K562 (cell line): Measurements from ENCODE around the gene SIGLEC11.
"Not testable (repeated sequence)": the region's sequence is repeated elsewhere in the genome, so short reads cannot be mapped to it uniquely, and the experiment has no call there.

ENCODE experiments used
- HMGN3 ChIP-seq: IDR thresholded peaks from 2 replicates; pipeline ENCODE4 v1.6.1; 2011; ENCODE audit warnings: borderline replicate concordance, low read depth, mild to moderate bottlenecking, mixed read lengths, low read length; ENCODE audit not compliant: insufficient read length; ENCODE audit errors: extremely low read depth
- JUND ChIP-seq, 2 experiments: IDR thresholded peaks; 2 replicates in 1 of 2; 3 replicates in 1 of 2; pipeline ENCODE4 v1.6.1; 2011; ENCODE audit warnings: borderline replicate concordance in 2 of 2, low read depth in 2 of 2, low read length in 2 of 2, improper control_type of control experiment in 1 of 2, missing biosample characterization in 1 of 2, missing genetic modification characterization in 1 of 2, missing genetic modification reagents in 1 of 2
- MCM3 ChIP-seq: fragments of 450-650 bp; IDR thresholded peaks from 2 replicates; pipeline ENCODE4 v1.6.1; 2016
- MYC ChIP-seq, 2 experiments: fragments of 250-450 bp in 1 of 2; sonication (Bioruptor Pico) in 1 of 2; IDR thresholded peaks; 2 replicates each; pipeline versions ENCODE4 v1.5.1 to v1.6.1; 2012 to 2021; ENCODE audit warnings: low read depth in 2 of 2, borderline replicate concordance in 1 of 2, improper control_type of control experiment in 1 of 2, low read length in 1 of 2, mild to moderate bottlenecking in 1 of 2, moderate library complexity in 1 of 2
- SIN3B ChIP-seq: fragments of 450-650 bp; IDR thresholded peaks from 2 replicates; pipeline ENCODE4 v1.6.1; 2017; ENCODE audit warnings: low read depth, mild to moderate bottlenecking, moderate library complexity
- SPI1 ChIP-seq: IDR thresholded peaks from 2 replicates; pipeline ENCODE4 v1.6.1; 2011; ENCODE audit warnings: low read depth, low read length, control low read depth, borderline replicate concordance
- U2AF1 ChIP-seq: fragments of 200-400 bp; formaldehyde crosslinking; optimal IDR thresholded peaks from 2 replicates; pipeline ENCODE3; 2017; ENCODE audit warnings: mild to moderate bottlenecking, low read depth, low read length, moderate library complexity
- XRCC3 ChIP-seq: fragments of 450-650 bp; IDR thresholded peaks from 2 replicates; pipeline ENCODE4 v1.6.1; 2017; ENCODE audit warnings: mild to moderate bottlenecking, moderate library complexity
- ZNF668 ChIP-seq: fragments of 250-450 bp; sonication (Bioruptor Pico); IDR thresholded peaks from 2 replicates; pipeline ENCODE4 v1.8.0; 2022; ENCODE audit warnings: mild to moderate bottlenecking, inconsistent platforms
- ZNF699 ChIP-seq: fragments of 250-450 bp; sonication (Bioruptor Pico); IDR thresholded peaks from 2 replicates; pipeline ENCODE4 v1.8.0; 2021; ENCODE audit warnings: mild to moderate bottlenecking, moderate library complexity; ENCODE audit not compliant: insufficient replicate concordance
- TF ChIP-seq, protein P1 (sequence below), 3 experiments: IDR thresholded peaks in 2 of 3; conservative IDR thresholded peaks in 1 of 3; 2 replicates each; pipeline ENCODE4 v1.5.1; 2011 to 2012; ENCODE audit warnings: low read length in 3 of 3, mild to moderate bottlenecking in 3 of 3, control low read depth in 2 of 3, improper control_type of control experiment in 1 of 3, inconsistent platforms in 1 of 3, low read depth in 1 of 3, mixed read lengths in 1 of 3, moderate library complexity in 1 of 3; ENCODE audit not compliant: insufficient read depth in 2 of 3
- TF ChIP-seq, protein P2 (sequence below): fragments of 250-450 bp; sonication (Bioruptor Pico); IDR thresholded peaks from 2 replicates; pipeline ENCODE4 v1.5.0; 2020; ENCODE audit warnings: mild to moderate bottlenecking
- TF ChIP-seq, protein P3 (sequence below): fragments of 450-650 bp; formaldehyde crosslinking; IDR thresholded peaks from 2 replicates; pipeline ENCODE4 v1.4.0; 2020; ENCODE audit warnings: mild to moderate bottlenecking, moderate library complexity

DNA sequence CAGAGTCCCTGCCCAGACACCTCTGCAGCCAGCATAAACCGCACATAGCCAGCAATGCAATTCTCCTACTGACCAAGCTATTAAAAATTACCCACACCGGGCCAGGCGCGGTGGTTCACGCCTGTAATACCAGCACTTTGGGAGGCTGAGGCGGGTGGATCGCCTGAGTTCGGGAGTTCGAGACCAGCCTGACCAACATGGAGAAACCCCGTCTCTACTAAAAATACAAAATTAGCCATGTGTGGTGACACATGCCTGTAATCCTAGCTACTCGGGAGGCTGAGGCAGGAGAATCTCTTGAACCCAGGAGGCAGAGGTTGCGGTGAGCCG lies 36.1 kb downstream of the SIGLEC11 start:
- TF ChIP-seq SIN3B; ZNF668 (CRISPR knock-in tag); XRCC3; ZNF699 (CRISPR knock-in tag); MCM3; MYC (IDR thresholded peaks at IDR 0.05; ENCODE audit: low read depth, low read length); MYC (CRISPR knock-in tag; IDR thresholded peaks at IDR 0.05; ENCODE audit: borderline replicate concordance, low read depth); JUND (IDR thresholded peaks at IDR 0.05; ENCODE audit: borderline replicate concordance, low read depth, low read length); JUND (tag; IDR thresholded peaks at IDR 0.05; ENCODE audit: borderline replicate concordance, low read depth, low read length); HMGN3; SPI1; U2AF1: not testable (repeated sequence)
- TF ChIP-seq, protein P1, sequence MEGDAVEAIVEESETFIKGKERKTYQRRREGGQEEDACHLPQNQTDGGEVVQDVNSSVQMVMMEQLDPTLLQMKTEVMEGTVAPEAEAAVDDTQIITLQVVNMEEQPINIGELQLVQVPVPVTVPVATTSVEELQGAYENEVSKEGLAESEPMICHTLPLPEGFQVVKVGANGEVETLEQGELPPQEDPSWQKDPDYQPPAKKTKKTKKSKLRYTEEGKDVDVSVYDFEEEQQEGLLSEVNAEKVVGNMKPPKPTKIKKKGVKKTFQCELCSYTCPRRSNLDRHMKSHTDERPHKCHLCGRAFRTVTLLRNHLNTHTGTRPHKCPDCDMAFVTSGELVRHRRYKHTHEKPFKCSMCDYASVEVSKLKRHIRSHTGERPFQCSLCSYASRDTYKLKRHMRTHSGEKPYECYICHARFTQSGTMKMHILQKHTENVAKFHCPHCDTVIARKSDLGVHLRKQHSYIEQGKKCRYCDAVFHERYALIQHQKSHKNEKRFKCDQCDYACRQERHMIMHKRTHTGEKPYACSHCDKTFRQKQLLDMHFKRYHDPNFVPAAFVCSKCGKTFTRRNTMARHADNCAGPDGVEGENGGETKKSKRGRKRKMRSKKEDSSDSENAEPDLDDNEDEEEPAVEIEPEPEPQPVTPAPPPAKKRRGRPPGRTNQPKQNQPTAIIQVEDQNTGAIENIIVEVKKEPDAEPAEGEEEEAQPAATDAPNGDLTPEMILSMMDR (IDR thresholded peaks at IDR 0.05 in 2 of 3, conservative IDR thresholded peaks at IDR 0.05 in 1 of 3; ENCODE audit: insufficient read depth in 2 of 3, low read depth in 1 of 3, low read length in 3 of 3), result not testable (repeated sequence)
- TF ChIP-seq, protein P2, sequence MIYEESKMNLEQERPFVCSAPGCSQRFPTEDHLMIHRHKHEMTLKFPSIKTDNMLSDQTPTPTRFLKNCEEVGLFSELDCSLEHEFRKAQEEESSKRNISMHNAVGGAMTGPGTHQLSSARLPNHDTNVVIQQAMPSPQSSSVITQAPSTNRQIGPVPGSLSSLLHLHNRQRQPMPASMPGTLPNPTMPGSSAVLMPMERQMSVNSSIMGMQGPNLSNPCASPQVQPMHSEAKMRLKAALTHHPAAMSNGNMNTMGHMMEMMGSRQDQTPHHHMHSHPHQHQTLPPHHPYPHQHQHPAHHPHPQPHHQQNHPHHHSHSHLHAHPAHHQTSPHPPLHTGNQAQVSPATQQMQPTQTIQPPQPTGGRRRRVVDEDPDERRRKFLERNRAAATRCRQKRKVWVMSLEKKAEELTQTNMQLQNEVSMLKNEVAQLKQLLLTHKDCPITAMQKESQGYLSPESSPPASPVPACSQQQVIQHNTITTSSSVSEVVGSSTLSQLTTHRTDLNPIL (CRISPR knock-in tag), result not testable (repeated sequence)
- TF ChIP-seq, protein P3, sequence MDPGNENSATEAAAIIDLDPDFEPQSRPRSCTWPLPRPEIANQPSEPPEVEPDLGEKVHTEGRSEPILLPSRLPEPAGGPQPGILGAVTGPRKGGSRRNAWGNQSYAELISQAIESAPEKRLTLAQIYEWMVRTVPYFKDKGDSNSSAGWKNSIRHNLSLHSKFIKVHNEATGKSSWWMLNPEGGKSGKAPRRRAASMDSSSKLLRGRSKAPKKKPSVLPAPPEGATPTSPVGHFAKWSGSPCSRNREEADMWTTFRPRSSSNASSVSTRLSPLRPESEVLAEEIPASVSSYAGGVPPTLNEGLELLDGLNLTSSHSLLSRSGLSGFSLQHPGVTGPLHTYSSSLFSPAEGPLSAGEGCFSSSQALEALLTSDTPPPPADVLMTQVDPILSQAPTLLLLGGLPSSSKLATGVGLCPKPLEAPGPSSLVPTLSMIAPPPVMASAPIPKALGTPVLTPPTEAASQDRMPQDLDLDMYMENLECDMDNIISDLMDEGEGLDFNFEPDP (CRISPR knock-in tag), result not testable (repeated sequence)
